ENCODE data around the gene UBE3C.
"Not testable (repeated sequence)": the region's sequence is repeated elsewhere in the genome, so short reads cannot be mapped to it uniquely, and the experiment has no call there.

The UBE3C gene

DNA sequence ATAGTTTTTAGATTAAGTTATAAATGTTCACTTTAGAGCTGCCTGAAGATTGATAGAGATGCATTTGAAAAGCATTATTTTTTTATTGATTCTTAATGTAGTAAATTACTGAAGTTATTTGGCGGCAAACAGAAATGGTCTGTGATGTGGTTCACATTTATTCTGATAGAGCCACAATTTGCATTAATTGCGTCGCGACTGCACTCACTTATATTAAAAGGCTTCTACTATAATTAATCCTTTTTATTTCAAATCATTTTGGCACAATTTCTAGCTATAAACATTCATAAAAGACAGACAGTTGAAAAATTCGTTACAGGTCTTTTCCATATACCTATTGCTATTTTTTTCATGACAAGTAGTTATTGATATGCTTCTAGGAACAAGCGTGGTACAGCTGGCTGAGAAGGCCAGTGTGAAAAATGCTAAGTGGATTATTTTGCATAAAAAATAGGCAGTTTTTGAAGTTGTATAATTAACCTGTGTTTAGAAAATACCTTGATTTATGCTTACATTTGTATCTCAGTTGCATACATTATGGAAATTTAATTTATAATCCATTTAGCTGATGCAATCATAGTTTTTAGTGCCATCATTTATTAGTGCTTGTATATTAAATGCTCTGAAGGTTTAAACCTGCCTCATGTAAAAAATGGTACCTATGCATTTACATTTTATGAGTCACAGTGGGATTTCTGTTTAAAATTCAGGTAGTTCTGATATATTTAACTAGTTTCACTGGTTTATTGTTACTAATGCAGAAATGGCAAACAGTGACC, 106.0 kb downstream of the UBE3C start:
- H3K27me3 ChIP-seq (ENCODE audit: control insufficient read depth, insufficient read depth, low read length) = no peaks in the 10 kb centered on the region
- H3K4me3 ChIP-seq (ENCODE audit: low read length) = no peak overlapping the region
- H3K9me3 ChIP-seq (ENCODE audit: control insufficient read depth, low read depth, low read length) = no peaks in the 10 kb centered on the region
- H3K4me1 ChIP-seq (ENCODE audit: control insufficient read depth, low read depth, low read length) = no peaks in the 10 kb centered on the region
- no peak overlapping the region for H3K9ac ChIP-seq (ENCODE audit: low read length)
- peaks cover 10% of the 10 kb centered on the region for H3K36me3 ChIP-seq (ENCODE audit: control insufficient read depth, low read depth, low read length)
- H3K27ac ChIP-seq (ENCODE audit: low read length) = no peak overlapping the region

DNA sequence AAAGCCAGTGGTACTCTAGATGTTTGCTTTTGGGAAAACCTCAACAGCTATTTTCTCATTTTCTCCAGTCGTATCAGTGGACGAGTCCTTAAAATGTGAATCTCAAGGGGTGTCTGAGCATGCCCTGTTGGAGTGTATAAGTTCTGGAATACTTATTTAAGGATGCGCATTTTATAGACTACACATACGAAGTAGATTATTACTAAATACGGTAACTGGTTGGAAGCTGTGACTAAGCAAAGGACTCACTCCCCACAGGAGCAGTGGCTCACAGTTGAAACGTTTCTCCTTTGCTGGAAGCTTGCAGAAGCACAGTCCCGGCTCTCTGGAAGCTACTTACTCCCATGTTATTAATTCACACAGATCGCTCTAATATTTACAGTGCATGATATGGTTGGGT, 107.3 kb downstream of the UBE3C start:
- no peaks in the 10 kb centered on the region for H3K27me3 ChIP-seq (ENCODE audit: control insufficient read depth, insufficient read depth, low read length)

DNA sequence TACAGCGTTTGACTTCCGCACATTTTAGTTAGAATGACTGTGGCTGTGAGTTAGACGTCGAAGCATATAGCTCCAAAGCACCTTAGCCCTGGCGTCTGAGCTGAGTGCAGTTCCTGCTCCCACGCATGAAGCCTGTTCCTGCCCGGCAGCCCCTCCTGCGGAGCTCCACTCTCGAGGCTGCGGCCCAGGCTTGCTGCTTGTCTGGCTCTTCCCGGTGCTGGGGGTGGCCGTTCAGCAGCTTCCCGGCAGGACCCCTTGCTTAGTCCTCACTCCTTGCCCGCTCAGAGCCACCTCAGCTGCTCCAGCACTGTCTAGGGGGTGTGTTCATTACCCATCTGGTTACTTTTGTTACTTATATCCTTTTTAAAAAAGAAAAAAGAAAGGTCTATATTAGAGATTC, 109.9 kb downstream of the UBE3C start:
- Histone ChIP-seq H3K36me3 (ENCODE audit: control insufficient read depth, low read depth, low read length) (peaks cover 25% of the 10 kb centered on the region), H3K27me3 (ENCODE audit: control insufficient read depth, insufficient read depth, low read length) (no peaks in the 10 kb centered on the region)

More for the DNA sequence above, 107.3 kb downstream of the UBE3C start:
- Histone ChIP-seq H3K4me1 (ENCODE audit: control insufficient read depth, low read depth, low read length) (no peaks in the 10 kb centered on the region), H3K27ac (ENCODE audit: low read length) (no peak overlapping the region), H3K4me3 (ENCODE audit: low read length) (no peak overlapping the region), H3K9ac (ENCODE audit: low read length) (no peak overlapping the region), H3K36me3 (ENCODE audit: control insufficient read depth, low read depth, low read length) (peaks cover 14% of the 10 kb centered on the region), H3K9me3 (ENCODE audit: control insufficient read depth, low read depth, low read length) (no peaks in the 10 kb centered on the region)

DNA sequence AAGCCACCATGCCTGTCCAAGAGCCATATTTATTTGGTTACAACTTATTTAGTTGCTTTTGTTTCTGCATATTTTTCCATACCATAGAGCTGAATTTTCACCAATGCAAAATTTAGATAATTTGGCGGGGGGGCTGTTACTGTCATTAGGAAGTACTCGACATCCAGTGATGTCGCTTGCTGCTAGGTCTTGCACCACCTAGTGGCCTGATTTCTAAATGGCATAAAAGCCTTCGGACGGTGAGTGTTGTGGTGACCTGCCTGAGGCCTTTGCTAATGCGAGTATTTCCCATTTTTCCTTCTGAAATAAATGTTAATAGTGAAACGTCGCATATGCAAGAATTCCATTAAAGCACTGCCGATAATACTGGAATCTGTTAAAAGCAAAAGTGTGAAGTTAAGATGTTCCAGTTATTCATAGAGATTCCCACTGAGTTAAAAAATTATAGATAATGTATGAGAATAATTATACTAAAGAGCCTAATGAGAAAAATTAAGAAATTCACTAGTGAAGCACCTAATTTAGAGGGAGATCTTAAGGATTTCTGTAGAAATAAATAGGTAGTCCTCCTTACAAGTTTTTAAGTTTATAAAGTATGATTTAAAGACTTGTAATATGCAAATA, 112.0 kb downstream of the UBE3C start:
- no peaks in the 10 kb centered on the region for H3K9me3 ChIP-seq (ENCODE audit: control insufficient read depth, low read depth, low read length)

More for the DNA sequence above, 109.9 kb downstream of the UBE3C start:
- H3K4me1 ChIP-seq (ENCODE audit: control insufficient read depth, low read depth, low read length) = no peaks in the 10 kb centered on the region
- no peak overlapping the region for H3K9ac ChIP-seq (ENCODE audit: low read length)
- no peaks in the 10 kb centered on the region for H3K9me3 ChIP-seq (ENCODE audit: control insufficient read depth, low read depth, low read length)
- no peak overlapping the region for H3K27ac ChIP-seq (ENCODE audit: low read length)
- no peak overlapping the region for H3K4me3 ChIP-seq (ENCODE audit: low read length)

DNA sequence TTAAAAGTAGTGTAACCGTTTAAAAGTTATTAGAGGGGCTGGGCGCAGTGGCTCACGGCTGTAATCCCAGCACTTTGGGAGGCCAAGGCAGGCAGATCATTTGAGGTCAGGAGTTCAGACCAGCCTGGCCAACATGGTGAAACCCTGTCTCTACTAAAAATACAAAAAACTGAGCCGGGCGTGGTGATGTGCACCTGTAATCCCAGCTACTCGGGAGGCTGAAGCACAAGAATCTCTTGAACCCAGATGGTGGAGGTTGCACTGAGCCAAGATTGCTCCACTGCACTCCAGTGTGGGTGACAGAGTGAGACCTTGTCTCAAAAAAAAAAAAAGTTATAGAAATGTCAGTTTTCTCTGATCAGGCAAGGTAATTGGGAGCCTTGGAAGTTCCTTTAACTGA, 113.1 kb downstream of the UBE3C start:
- peaks cover 43% of the 10 kb centered on the region for H3K36me3 ChIP-seq (ENCODE audit: control insufficient read depth, low read depth, low read length)
- H3K9ac ChIP-seq (ENCODE audit: low read length); H3K27ac ChIP-seq (ENCODE audit: low read length); H3K27me3 ChIP-seq (ENCODE audit: control insufficient read depth, insufficient read depth, low read length); H3K9me3 ChIP-seq (ENCODE audit: control insufficient read depth, low read depth, low read length); H3K4me1 ChIP-seq (ENCODE audit: control insufficient read depth, low read depth, low read length); H3K4me3 ChIP-seq (ENCODE audit: low read length): not testable (repeated sequence)

More for the DNA sequence above, 112.0 kb downstream of the UBE3C start:
- H3K27me3 ChIP-seq (ENCODE audit: control insufficient read depth, insufficient read depth, low read length) = no peaks in the 10 kb centered on the region
- no peak overlapping the region for H3K4me3 ChIP-seq (ENCODE audit: low read length)
- peaks cover 43% of the 10 kb centered on the region for H3K36me3 ChIP-seq (ENCODE audit: control insufficient read depth, low read depth, low read length)
- H3K4me1 ChIP-seq (ENCODE audit: control insufficient read depth, low read depth, low read length) = no peaks in the 10 kb centered on the region
- H3K9ac ChIP-seq (ENCODE audit: low read length) = no peak overlapping the region
- H3K27ac ChIP-seq (ENCODE audit: low read length) = no peak overlapping the region

DNA sequence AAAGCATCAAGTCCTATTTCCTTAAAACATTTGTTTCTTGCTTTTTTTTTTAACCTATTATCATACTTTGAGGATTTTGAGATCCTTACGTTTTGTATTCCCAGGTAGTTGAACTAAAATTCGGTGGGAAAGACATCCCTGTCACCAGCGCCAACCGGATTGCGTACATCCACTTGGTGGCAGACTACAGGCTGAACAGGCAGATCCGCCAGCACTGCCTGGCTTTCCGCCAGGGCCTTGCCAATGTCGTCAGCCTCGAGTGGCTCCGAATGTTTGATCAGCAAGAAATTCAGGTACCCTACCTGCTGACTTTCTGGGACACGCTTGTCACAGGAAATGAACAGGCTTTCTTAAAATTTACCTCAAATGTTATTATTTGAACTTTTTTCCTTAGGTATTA, 115.1 kb downstream of the UBE3C start:
- H3K4me3 ChIP-seq (ENCODE audit: low read length) = no peak overlapping the region
- H3K27me3 ChIP-seq (ENCODE audit: control insufficient read depth, insufficient read depth, low read length) = no peaks in the 10 kb centered on the region
- no peaks in the 10 kb centered on the region for H3K4me1 ChIP-seq (ENCODE audit: control insufficient read depth, low read depth, low read length)
- H3K9ac ChIP-seq (ENCODE audit: low read length) = no peak overlapping the region
- H3K9me3 ChIP-seq (ENCODE audit: control insufficient read depth, low read depth, low read length) = no peaks in the 10 kb centered on the region
- peaks cover 54% of the 10 kb centered on the region for H3K36me3 ChIP-seq (ENCODE audit: control insufficient read depth, low read depth, low read length)
- H3K27ac ChIP-seq (ENCODE audit: low read length) = no peak overlapping the region

DNA sequence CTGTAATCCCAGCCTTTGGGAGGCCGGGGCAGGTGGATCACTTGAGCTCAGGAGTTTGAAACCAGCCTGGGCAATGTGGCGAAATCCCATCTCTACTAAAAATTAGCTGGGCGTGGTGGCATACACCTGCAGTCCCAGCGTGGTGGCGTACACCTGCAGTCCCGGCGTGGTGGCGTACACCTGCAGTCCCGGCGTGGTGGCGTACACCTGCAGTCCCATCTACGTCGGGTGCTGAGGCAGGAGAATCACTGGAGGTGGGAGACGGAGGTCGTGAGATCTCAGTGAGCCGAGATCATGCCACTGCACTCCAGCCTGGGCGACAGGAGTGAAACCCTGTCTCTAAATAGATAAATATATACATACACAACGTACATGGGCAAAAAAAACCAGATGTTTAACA, 116.1 kb downstream of the UBE3C start:
- not testable (repeated sequence) for H3K27ac ChIP-seq (ENCODE audit: low read length); H3K9ac ChIP-seq (ENCODE audit: low read length); H3K4me1 ChIP-seq (ENCODE audit: control insufficient read depth, low read depth, low read length); H3K4me3 ChIP-seq (ENCODE audit: low read length); H3K27me3 ChIP-seq (ENCODE audit: control insufficient read depth, insufficient read depth, low read length); H3K9me3 ChIP-seq (ENCODE audit: control insufficient read depth, low read depth, low read length)
- H3K36me3 ChIP-seq (ENCODE audit: control insufficient read depth, low read depth, low read length) = peaks cover 63% of the 10 kb centered on the region

DNA sequence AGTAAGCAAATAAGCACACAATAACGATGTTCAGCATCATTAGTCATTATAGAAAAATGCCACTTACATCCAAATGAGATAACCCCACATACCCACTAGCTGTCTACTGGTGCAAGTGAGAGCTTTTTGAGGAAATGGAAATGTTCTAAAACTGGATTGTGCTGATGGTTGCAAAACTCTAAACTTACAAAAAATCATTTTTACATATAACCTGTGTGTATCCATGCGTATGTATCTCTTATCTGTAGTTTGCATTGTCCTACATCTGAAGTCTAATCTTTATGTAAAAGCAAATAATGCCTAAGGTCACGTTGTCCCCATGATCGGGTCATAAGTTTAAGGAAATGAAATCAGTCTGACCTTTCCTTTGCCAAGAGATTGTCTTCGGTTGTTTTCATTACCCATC, 116.5 kb downstream of the UBE3C start:
- Histone ChIP-seq H3K36me3 (ENCODE audit: control insufficient read depth, low read depth, low read length) (peaks cover 63% of the 10 kb centered on the region), H3K4me1 (ENCODE audit: control insufficient read depth, low read depth, low read length) (no peaks in the 10 kb centered on the region), H3K9ac (ENCODE audit: low read length) (no peak overlapping the region), H3K9me3 (ENCODE audit: control insufficient read depth, low read depth, low read length) (no peaks in the 10 kb centered on the region), H3K27me3 (ENCODE audit: control insufficient read depth, insufficient read depth, low read length) (no peaks in the 10 kb centered on the region), H3K4me3 (ENCODE audit: low read length) (no peak overlapping the region), H3K27ac (ENCODE audit: low read length) (no peak overlapping the region)

DNA sequence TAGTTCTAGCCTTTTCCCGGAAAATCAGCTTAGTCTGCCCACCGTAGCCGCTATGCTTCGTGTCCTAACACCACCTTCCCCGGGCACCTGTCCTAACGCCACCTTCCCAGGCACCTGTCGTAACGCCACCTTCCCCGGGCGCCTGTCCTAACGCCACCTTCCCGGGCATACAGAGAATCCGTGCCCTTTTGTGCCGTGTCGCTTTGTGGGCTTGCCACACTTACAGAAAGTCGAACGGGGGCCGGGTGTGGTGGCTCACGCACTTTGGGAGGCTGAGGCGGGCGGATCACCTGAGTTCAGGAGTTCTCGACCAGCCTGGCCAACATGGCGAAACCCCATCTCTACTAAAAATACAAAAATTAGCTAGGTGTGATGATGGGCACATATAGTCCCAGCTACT, 124.4 kb downstream of the UBE3C start:
- Histone ChIP-seq H3K9me3 (ENCODE audit: control insufficient read depth, low read depth, low read length) (no peaks in the 10 kb centered on the region), H3K4me1 (ENCODE audit: control insufficient read depth, low read depth, low read length) (no peaks in the 10 kb centered on the region), H3K27ac (ENCODE audit: low read length) (no peak overlapping the region), H3K4me3 (ENCODE audit: low read length) (no peak overlapping the region), H3K27me3 (ENCODE audit: control insufficient read depth, insufficient read depth, low read length) (no peaks in the 10 kb centered on the region), H3K36me3 (ENCODE audit: control insufficient read depth, low read depth, low read length) (peaks cover 57% of the 10 kb centered on the region), H3K9ac (ENCODE audit: low read length) (no peak overlapping the region)

DNA sequence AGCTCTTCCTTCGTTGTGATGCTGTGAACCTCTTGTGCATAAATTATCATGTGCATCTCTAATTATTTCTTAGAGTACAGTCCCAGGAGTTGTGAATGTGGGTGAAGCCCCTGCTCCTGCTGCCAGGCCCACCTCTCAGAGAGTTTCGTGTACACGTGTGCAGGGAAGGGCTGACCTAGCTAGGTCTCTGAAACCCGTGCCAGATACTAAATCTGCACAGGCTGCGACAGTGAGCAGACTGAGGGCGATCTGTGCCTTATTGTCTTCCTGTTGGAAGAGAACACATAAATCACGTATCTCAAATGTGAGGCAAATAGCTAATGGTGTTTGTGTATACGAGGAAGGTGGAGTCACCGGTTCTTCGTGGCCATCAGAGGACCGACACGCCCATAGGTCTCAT, 126.3 kb downstream of the UBE3C start:
- H3K4me1 ChIP-seq (ENCODE audit: control insufficient read depth, low read depth, low read length) = no peaks in the 10 kb centered on the region
- peaks cover 51% of the 10 kb centered on the region for H3K36me3 ChIP-seq (ENCODE audit: control insufficient read depth, low read depth, low read length)
- no peak overlapping the region for H3K27ac ChIP-seq (ENCODE audit: low read length)
- no peak overlapping the region for H3K4me3 ChIP-seq (ENCODE audit: low read length)
- no peaks in the 10 kb centered on the region for H3K9me3 ChIP-seq (ENCODE audit: control insufficient read depth, low read depth, low read length)
- H3K9ac ChIP-seq (ENCODE audit: low read length) = no peak overlapping the region
- no peaks in the 10 kb centered on the region for H3K27me3 ChIP-seq (ENCODE audit: control insufficient read depth, insufficient read depth, low read length)

DNA sequence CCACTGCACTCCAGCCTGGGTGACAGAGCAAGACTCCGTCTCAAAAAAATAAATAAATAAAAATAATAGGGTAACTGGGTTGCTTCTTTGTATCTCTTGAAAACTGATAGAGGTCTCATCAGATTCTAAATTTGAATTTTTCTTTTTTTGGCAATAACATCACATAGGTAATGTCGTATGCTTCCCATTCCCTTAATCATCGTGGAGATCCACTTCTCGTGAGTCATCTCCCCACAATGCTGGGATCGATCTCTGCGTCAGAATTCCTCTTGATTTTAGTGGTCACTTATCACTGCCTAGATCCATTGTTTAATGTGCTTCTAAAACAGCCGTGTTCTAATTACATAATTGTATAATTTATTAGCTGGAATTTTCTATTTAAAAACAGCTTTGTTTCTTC, 127.5 kb downstream of the UBE3C start:
- Histone ChIP-seq H3K9me3 (ENCODE audit: control insufficient read depth, low read depth, low read length) (no peaks in the 10 kb centered on the region), H3K4me3 (ENCODE audit: low read length) (no peak overlapping the region), H3K27ac (ENCODE audit: low read length) (no peak overlapping the region), H3K36me3 (ENCODE audit: control insufficient read depth, low read depth, low read length) (peaks cover 43% of the 10 kb centered on the region), H3K27me3 (ENCODE audit: control insufficient read depth, insufficient read depth, low read length) (no peaks in the 10 kb centered on the region), H3K9ac (ENCODE audit: low read length) (no peak overlapping the region), H3K4me1 (ENCODE audit: control insufficient read depth, low read depth, low read length) (no peaks in the 10 kb centered on the region)

DNA sequence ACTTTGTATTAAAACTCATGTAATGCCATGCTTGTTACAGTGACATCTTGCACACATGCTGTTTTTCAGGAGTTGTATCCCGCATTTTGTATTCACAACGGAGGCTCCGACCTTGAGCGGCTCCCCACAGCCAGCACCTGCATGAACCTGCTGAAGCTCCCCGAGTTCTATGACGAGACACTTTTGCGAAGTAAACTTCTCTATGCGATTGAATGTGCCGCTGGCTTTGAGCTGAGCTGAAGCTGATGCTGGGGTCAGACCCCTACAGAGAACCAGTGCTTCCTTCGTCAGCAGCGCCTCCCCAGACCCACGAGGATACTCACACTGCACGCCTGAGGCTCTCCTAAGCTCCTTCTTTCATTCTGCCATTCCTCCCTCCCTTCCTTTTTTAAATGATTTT, 128.8 kb downstream of the UBE3C start:
- Histone ChIP-seq H3K4me3 (ENCODE audit: low read length) (no peak overlapping the region), H3K27me3 (ENCODE audit: control insufficient read depth, insufficient read depth, low read length) (no peaks in the 10 kb centered on the region), H3K27ac (ENCODE audit: low read length) (no peak overlapping the region), H3K9me3 (ENCODE audit: control insufficient read depth, low read depth, low read length) (no peaks in the 10 kb centered on the region), H3K36me3 (ENCODE audit: control insufficient read depth, low read depth, low read length) (peaks cover 37% of the 10 kb centered on the region), H3K9ac (ENCODE audit: low read length) (no peak overlapping the region), H3K4me1 (ENCODE audit: control insufficient read depth, low read depth, low read length) (no peaks in the 10 kb centered on the region)

Measured in iPS-18a (cell line).